Panc1 (cell line): Measurements from ENCODE around the gene MOB2. TPM values are rescaled to one million over a fixed set of nuclear protein-coding genes. Genes with fewer than 3 reads are reported as not detected.

Experiments
- ATAC-seq: fragments of 200-7000 bp; cut with Tn5 transposase; 2 replicates; pipeline ENCODE4 v1.9.1; 2020; ENCODE audit warnings: mild to moderate bottlenecking, moderate library complexity
- BruUV-seq: library from RNA; stranded (reverse); fragments of 400-500 nt; replicated peaks from 2 replicates; lab custom pipeline; 2021; lab: Mats Ljungman, UMichigan
- CTCF ChIA-PET: fragments of 300-600 bp; sonication (Branson Sonifier 250); formaldehyde crosslinking; loops from one replicate; lab custom pipeline; 2022; ENCODE audit warnings: antibody characterized with exemption; lab: Charles Lee
- POLR2A ChIA-PET: fragments of 300-600 bp; sonication (Branson Sonifier 250); formaldehyde crosslinking; loops from one replicate; lab custom pipeline; 2022; ENCODE audit warnings: antibody characterized with exemption; lab: Charles Lee
- DNase-seq: peaks from one replicate; pipeline ENCODE4 v3.0.0-alpha.2; 2010; ENCODE audit warnings: low read depth, low spot score
- H3K27ac ChIP-seq: 2 replicates; pipeline ENCODE4 v1.5.1; 2011; ENCODE audit warnings: mild to moderate bottlenecking, low read length, inconsistent platforms
- H3K27me3 ChIP-seq: fragments of 200-500 bp; sonication (Bioruptor generic); 2 replicates; pipeline ENCODE4 v1.6.0; 2014; ENCODE audit warnings: low read length, inconsistent platforms; ENCODE audit not compliant: control insufficient read depth, insufficient read depth
- H3K36me3 ChIP-seq: fragments of 200-500 bp; sonication (Bioruptor generic); 2 replicates; pipeline ENCODE4 v1.5.1; 2014; ENCODE audit warnings: inconsistent platforms, mild to moderate bottlenecking, low read length, moderate library complexity; ENCODE audit not compliant: control insufficient read depth, insufficient read depth
- H3K4me1 ChIP-seq: 2 replicates; pipeline ENCODE4 v1.5.1; 2011; ENCODE audit warnings: inconsistent platforms, mild to moderate bottlenecking, low read length, moderate library complexity; ENCODE audit not compliant: control insufficient read depth, insufficient read depth
- H3K4me3 ChIP-seq, 2 experiments: 2 replicates each; pipeline ENCODE4 v1.5.1; 2011 to 2012; ENCODE audit warnings: low read depth in 2 of 2, low read length in 2 of 2, mild to moderate bottlenecking in 2 of 2, inconsistent platforms in 1 of 2, moderate library complexity in 1 of 2
- H3K9me3 ChIP-seq: fragments of 200-500 bp; sonication (Bioruptor generic); 2 replicates; pipeline ENCODE4 v1.5.1; 2014; ENCODE audit warnings: low read depth, mild to moderate bottlenecking, inconsistent platforms, low read length, moderate library complexity; ENCODE audit not compliant: control insufficient read depth, insufficient read depth
- POLR2AphosphoS5 ChIP-seq: IDR thresholded peaks from 2 replicates; pipeline ENCODE4 v1.6.1; 2012; ENCODE audit warnings: mild to moderate bottlenecking, low read depth, low read length, moderate library complexity
- SIN3A ChIP-seq: IDR thresholded peaks from 2 replicates; pipeline ENCODE4 v1.6.1; 2012; ENCODE audit warnings: low read depth, mild to moderate bottlenecking, low read length, moderate library complexity, borderline replicate concordance; ENCODE audit not compliant: insufficient read depth
- TCF7L2 ChIP-seq: IDR thresholded peaks from 2 replicates; pipeline ENCODE4 v1.6.1; 2011; ENCODE audit warnings: mild to moderate bottlenecking, low read depth, low read length, inconsistent platforms
- in situ Hi-C: cut with HindIII; loops from 2 replicates; pipeline ENCODE4 v1.10.0; 2016; ENCODE audit warnings: low sequenced_read_pairs, low pct_unique_long_range_greater_than_20kb
- intact Hi-C: fragments of 100-400 bp; cut with micrococcal nuclease; formaldehyde crosslinking; loops from one replicate; pipeline ENCODE4 v1.10.0; 2022; ENCODE audit not compliant: unreplicated experiment
- total RNA-seq: library from RNA; stranded (reverse); gene quantifications from one replicate; pipeline ENCODE4 v1.2.1, GENCODE V29; 2021; ENCODE audit not compliant: unreplicated experiment
- TF ChIP-seq, protein P1 (sequence below), 2 experiments: IDR thresholded peaks; 2 replicates each; pipeline ENCODE4 v1.6.1; 2011 to 2012; ENCODE audit warnings: low read depth in 2 of 2, control low read depth in 1 of 2, low read length in 1 of 2, mild to moderate bottlenecking in 1 of 2, moderate library complexity in 1 of 2; ENCODE audit not compliant: insufficient read depth in 1 of 2
- TF ChIP-seq, protein P2 (sequence below): fragments of 450-650 bp; IDR thresholded peaks from 2 replicates; pipeline ENCODE4 v1.5.1; 2017; ENCODE audit warnings: mild to moderate bottlenecking

Gene MOB2
- total RNA-seq, 1 experiment from 2014 or later: 51.2 TPM

- TF ChIP-seq TCF7L2 (no peak), SIN3A (no peak), POLR2AphosphoS5 (no peak)
- TF ChIP-seq, protein P1, sequence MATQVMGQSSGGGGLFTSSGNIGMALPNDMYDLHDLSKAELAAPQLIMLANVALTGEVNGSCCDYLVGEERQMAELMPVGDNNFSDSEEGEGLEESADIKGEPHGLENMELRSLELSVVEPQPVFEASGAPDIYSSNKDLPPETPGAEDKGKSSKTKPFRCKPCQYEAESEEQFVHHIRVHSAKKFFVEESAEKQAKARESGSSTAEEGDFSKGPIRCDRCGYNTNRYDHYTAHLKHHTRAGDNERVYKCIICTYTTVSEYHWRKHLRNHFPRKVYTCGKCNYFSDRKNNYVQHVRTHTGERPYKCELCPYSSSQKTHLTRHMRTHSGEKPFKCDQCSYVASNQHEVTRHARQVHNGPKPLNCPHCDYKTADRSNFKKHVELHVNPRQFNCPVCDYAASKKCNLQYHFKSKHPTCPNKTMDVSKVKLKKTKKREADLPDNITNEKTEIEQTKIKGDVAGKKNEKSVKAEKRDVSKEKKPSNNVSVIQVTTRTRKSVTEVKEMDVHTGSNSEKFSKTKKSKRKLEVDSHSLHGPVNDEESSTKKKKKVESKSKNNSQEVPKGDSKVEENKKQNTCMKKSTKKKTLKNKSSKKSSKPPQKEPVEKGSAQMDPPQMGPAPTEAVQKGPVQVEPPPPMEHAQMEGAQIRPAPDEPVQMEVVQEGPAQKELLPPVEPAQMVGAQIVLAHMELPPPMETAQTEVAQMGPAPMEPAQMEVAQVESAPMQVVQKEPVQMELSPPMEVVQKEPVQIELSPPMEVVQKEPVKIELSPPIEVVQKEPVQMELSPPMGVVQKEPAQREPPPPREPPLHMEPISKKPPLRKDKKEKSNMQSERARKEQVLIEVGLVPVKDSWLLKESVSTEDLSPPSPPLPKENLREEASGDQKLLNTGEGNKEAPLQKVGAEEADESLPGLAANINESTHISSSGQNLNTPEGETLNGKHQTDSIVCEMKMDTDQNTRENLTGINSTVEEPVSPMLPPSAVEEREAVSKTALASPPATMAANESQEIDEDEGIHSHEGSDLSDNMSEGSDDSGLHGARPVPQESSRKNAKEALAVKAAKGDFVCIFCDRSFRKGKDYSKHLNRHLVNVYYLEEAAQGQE (IDR thresholded peaks at IDR 0.05; ENCODE audit: insufficient read depth in 1 of 2, low read depth in 2 of 2, low read length in 1 of 2): no peak
- TF ChIP-seq, protein P2, sequence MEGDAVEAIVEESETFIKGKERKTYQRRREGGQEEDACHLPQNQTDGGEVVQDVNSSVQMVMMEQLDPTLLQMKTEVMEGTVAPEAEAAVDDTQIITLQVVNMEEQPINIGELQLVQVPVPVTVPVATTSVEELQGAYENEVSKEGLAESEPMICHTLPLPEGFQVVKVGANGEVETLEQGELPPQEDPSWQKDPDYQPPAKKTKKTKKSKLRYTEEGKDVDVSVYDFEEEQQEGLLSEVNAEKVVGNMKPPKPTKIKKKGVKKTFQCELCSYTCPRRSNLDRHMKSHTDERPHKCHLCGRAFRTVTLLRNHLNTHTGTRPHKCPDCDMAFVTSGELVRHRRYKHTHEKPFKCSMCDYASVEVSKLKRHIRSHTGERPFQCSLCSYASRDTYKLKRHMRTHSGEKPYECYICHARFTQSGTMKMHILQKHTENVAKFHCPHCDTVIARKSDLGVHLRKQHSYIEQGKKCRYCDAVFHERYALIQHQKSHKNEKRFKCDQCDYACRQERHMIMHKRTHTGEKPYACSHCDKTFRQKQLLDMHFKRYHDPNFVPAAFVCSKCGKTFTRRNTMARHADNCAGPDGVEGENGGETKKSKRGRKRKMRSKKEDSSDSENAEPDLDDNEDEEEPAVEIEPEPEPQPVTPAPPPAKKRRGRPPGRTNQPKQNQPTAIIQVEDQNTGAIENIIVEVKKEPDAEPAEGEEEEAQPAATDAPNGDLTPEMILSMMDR: no peak
- H3K4me1 ChIP-seq: peaks cover 6% of the 10 kb centered on the region; the same call in 1 of the 2 replicates
- intact Hi-C loops (no loop called here), in situ Hi-C loops (no loop called here)
- no peaks in the 10 kb centered on the region for H3K9me3 ChIP-seq
- no TSS peak for BruUV-seq
- ATAC-seq (no peak), DNase-seq (no peak)
- no peaks in the 10 kb centered on the region for H3K36me3 ChIP-seq
- H3K4me3 ChIP-seq: no peak overlapping the region
- no peak overlapping the region for H3K27ac ChIP-seq
- no peaks in the 10 kb centered on the region for H3K27me3 ChIP-seq
- ChIA-PET CTCF (no interaction called here), POLR2A (interaction anchor here (0.6 kb wide), 1 partner anchor 153 kb away, joined by 3 read pairs; no protein-coding TSS in a partner anchor)
These were observed 17.6 kb upstream of the MOB2 start for GRCh38 chr11:1504138-1504537.

DNA sequence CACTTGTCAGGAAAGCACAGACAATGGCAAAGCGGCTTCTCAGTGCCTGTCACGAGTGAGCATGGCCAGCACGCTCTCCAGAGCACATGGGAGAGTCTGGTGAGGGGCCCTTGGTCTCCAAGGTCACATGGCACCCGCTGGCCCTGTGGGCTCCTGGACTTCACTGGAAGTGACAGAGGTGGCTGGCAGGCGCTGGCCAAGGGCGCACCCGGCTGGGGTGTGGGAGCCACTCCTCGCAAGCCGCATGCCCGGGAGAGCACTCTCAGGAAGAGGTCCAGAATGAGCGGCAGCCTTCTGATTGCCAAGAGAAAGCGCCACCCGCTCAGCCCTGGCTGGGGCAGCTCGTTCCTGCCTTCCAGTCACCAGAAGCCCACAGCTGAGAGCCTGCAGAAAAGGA, 17.1 kb upstream of the MOB2 start:
- DNase-seq: no peak
- Histone ChIP-seq H3K4me3 (no peak overlapping the region), H3K9me3 (no peaks in the 10 kb centered on the region), H3K4me1 (peaks cover 6% of the 10 kb centered on the region; the same call in 1 of the 2 replicates), H3K27me3 (no peaks in the 10 kb centered on the region), H3K36me3 (no peaks in the 10 kb centered on the region), H3K27ac (no peak overlapping the region)
- TF ChIP-seq, protein P1 (IDR thresholded peaks at IDR 0.05; ENCODE audit: insufficient read depth in 1 of 2, low read depth in 2 of 2, low read length in 1 of 2): no peak
- TF ChIP-seq TCF7L2 (no peak), SIN3A (no peak), POLR2AphosphoS5 (no peak)
- TF ChIP-seq, protein P2: no peak
- ChIA-PET CTCF (no interaction called here), POLR2A (no interaction called here)
- intact Hi-C loops (no loop called here), in situ Hi-C loops (no loop called here)
- ATAC-seq: no peak
- BruUV-seq: no TSS peak
